Progenitor cell of endocrine pancreas (in vitro differentiated cells): Measurements from ENCODE around the gene CCDC192. TPM values are rescaled to one million over a fixed set of nuclear protein-coding genes. Genes with fewer than 3 reads are reported as not detected.
"Not testable (repeated sequence)": the region's sequence is repeated elsewhere in the genome, so short reads cannot be mapped to it uniquely, and the experiment has no call there.

ENCODE experiments used
- DNase-seq: peaks from one replicate; pipeline ENCODE4 v3.0.0; 2021; ENCODE audit warnings: low spot score; ENCODE audit not compliant: unreplicated experiment
- H3K27ac Mint-ChIP-seq: 2 replicates; pipeline ENCODE4 v1.8.0; 2021; ENCODE audit warnings: mild to moderate bottlenecking, moderate library complexity, mixed read lengths
- H3K27me3 Mint-ChIP-seq: 2 replicates; pipeline ENCODE4 v1.8.0; 2021; ENCODE audit warnings: mixed read lengths
- H3K36me3 Mint-ChIP-seq: 2 replicates; pipeline ENCODE4 v1.8.0; 2022; ENCODE audit warnings: mixed read lengths; ENCODE audit not compliant: insufficient read depth
- H3K4me1 Mint-ChIP-seq: 2 replicates; pipeline ENCODE4 v1.8.0; 2021; ENCODE audit warnings: low read depth, mixed read lengths
- H3K4me3 Mint-ChIP-seq: 2 replicates; pipeline ENCODE4 v1.8.0; 2021; ENCODE audit warnings: low read depth, mild to moderate bottlenecking, moderate library complexity, mixed read lengths
- H3K9me3 Mint-ChIP-seq: 2 replicates; pipeline ENCODE4 v1.8.0; 2021; ENCODE audit warnings: low read depth, mixed read lengths
- CTCF ChIP-seq: fragments of 200-600 bp; sonication (generic); IDR thresholded peaks from one replicate; pipeline ENCODE4 v1.5.0; 2021; ENCODE audit warnings: antibody characterized with exemption, mild to moderate bottlenecking; ENCODE audit not compliant: unreplicated experiment
- total RNA-seq: library from RNA; stranded (reverse); gene quantifications from 2 replicates; pipeline ENCODE4 v1.2.1, GENCODE V29; 2021

The CCDC192 gene
- total RNA-seq, 1 donor from 2014 or later, result not detected

GRCh38 chr5:127700237-127700766 lies 2.9 kb upstream of the CCDC192 start:
- H3K9me3 Mint-ChIP-seq, result peaks cover 3% of the 10 kb centered on the region
- peaks cover 5% of the 10 kb centered on the region for H3K27me3 Mint-ChIP-seq
- TF ChIP-seq CTCF, result no peak
- no peak overlapping the region for H3K27ac Mint-ChIP-seq
- no peaks in the 10 kb centered on the region for H3K36me3 Mint-ChIP-seq
- no peak overlapping the region for H3K4me3 Mint-ChIP-seq
- no peak for DNase-seq
- H3K4me1 Mint-ChIP-seq, result peaks cover 29% of the 10 kb centered on the region

- no peak for TF ChIP-seq CTCF
- Mint-ChIP-seq H3K4me3 (no peak overlapping the region), H3K4me1 (peaks cover 29% of the 10 kb centered on the region), H3K27me3 (peaks cover 2% of the 10 kb centered on the region), H3K9me3 (peaks cover 3% of the 10 kb centered on the region), H3K27ac (no peak overlapping the region), H3K36me3 (no peaks in the 10 kb centered on the region)
- no peak for DNase-seq
Measured at GRCh38 chr5:127702434-127702833, 757 bp upstream of the CCDC192 start.

GRCh38 chr5:127705120-127705892 lies 2.1 kb downstream of the CCDC192 start:
- Mint-ChIP-seq H3K4me3 (no peak overlapping the region), H3K27ac (no peak overlapping the region), H3K4me1 (peaks cover 20% of the 10 kb centered on the region), H3K9me3 (peaks cover 3% of the 10 kb centered on the region), H3K27me3 (peaks cover 2% of the 10 kb centered on the region), H3K36me3 (no peaks in the 10 kb centered on the region)
- no peak for TF ChIP-seq CTCF
- no peak for DNase-seq

- peaks cover 2% of the 10 kb centered on the region for H3K27me3 Mint-ChIP-seq
- TF ChIP-seq CTCF, result no peak
- H3K36me3 Mint-ChIP-seq, result no peaks in the 10 kb centered on the region
- no peaks in the 10 kb centered on the region for H3K9me3 Mint-ChIP-seq
- peaks cover 14% of the 10 kb centered on the region for H3K4me1 Mint-ChIP-seq
- H3K4me3 Mint-ChIP-seq, result no peak overlapping the region
- DNase-seq, result no peak
- no peak overlapping the region for H3K27ac Mint-ChIP-seq
Measured at GRCh38 chr5:127706691-127707090, 3.5 kb downstream of the CCDC192 start.

GRCh38 chr5:127707209-127707608 lies 4.0 kb downstream of the CCDC192 start:
- Mint-ChIP-seq H3K27ac (no peak overlapping the region), H3K4me1 (peaks cover 15% of the 10 kb centered on the region), H3K4me3 (no peak overlapping the region), H3K27me3 (peaks cover 2% of the 10 kb centered on the region), H3K9me3 (peaks cover 2% of the 10 kb centered on the region), H3K36me3 (no peaks in the 10 kb centered on the region)
- DNase-seq, result no peak
- TF ChIP-seq CTCF, result no peak

GRCh38 chr5:127713083-127713482 lies 9.9 kb downstream of the CCDC192 start:
- not testable (repeated sequence) for DNase-seq, H3K4me3 Mint-ChIP-seq, H3K27ac Mint-ChIP-seq, H3K4me1 Mint-ChIP-seq, H3K27me3 Mint-ChIP-seq, H3K36me3 Mint-ChIP-seq
- H3K9me3 Mint-ChIP-seq, result peaks cover 16% of the 10 kb centered on the region
